K562 (cell line): Measurements from ENCODE around the gene TRNP1. TPM values are rescaled to one million over a fixed set of nuclear protein-coding genes. Genes with fewer than 3 reads are reported as not detected.

Experiments
- ATAC-seq: fragments of 200-7000 bp; cut with Tn5 transposase; 3 replicates; pipeline ENCODE4 v1.9.1; 2020; ENCODE audit warnings: moderate library complexity
- BruUV-seq: library from RNA; stranded (reverse); fragments of 400-500 nt; replicated peaks from 2 replicates; lab custom pipeline; 2021; lab: Mats Ljungman, UMichigan
- CTCF ChIA-PET: fragments of 300-600 bp; formaldehyde crosslinking; extraction: SDS; loops from one replicate; lab custom pipeline; 2021; ENCODE audit warnings: low intra/inter-chr PET ratio; lab: Yijun Ruan, JAX
- POLR2A ChIA-PET: fragments of 300-600, 350-650 bp; sonication (Branson Sonifier 250); formaldehyde crosslinking; extraction: SDS; loops from one replicate; lab custom pipeline; 2021; ENCODE audit warnings: antibody characterized with exemption, inconsistent platforms; lab: Yijun Ruan, JAX
- DNase-seq, 4 experiments: peaks; one replicate each; pipeline versions ENCODE4 v3.0.0 to v3.0.0-alpha.2; 2011 to 2018; ENCODE audit warnings: low spot score in 3 of 4, mixed read lengths in 3 of 4; ENCODE audit errors: extremely low read depth in 1 of 4
- FAIRE-seq: peaks from 2 replicates; lab custom pipeline; 2011; peaks lifted over from hg19 to GRCh38; lab: Jason Lieb, UNC
- H2AFZ ChIP-seq: 2 replicates; pipeline ENCODE4 v1.6.0; 2011; ENCODE audit warnings: low read depth, low read length, control low read depth, inconsistent platforms
- H3K27ac ChIP-seq: fragments of 200-600 bp; 3 replicates; pipeline ENCODE4 v1.8.0; 2011; ENCODE audit warnings: low read depth, mild to moderate bottlenecking, control low read depth, inconsistent platforms, low read length, moderate library complexity, mixed read lengths; ENCODE audit errors: extremely low read depth
- H3K27me3 ChIP-seq, 2 experiments: fragments of 300-600 bp in 1 of 2; 2 replicates in 1 of 2; 3 replicates in 1 of 2; pipeline versions ENCODE4 v1.6.0 to v1.8.0; 2011; ENCODE audit warnings: inconsistent platforms in 2 of 2, low read length in 2 of 2, mild to moderate bottlenecking in 1 of 2, mixed read lengths in 1 of 2, moderate library complexity in 1 of 2; ENCODE audit not compliant: control insufficient read depth in 2 of 2, insufficient read depth in 2 of 2
- H3K36me3 ChIP-seq: fragments of 300-600 bp; 3 replicates; pipeline ENCODE4 v1.8.0; 2011; ENCODE audit warnings: mild to moderate bottlenecking, low read length, inconsistent platforms; ENCODE audit not compliant: control insufficient read depth, insufficient read depth
- H3K4me1 ChIP-seq, 2 experiments: fragments of 200-600 bp in 1 of 2; replicated peaks in 1 of 2; 2 replicates in 1 of 2; 3 replicates in 1 of 2; pipeline versions ENCODE4 v1.5.1 to v1.8.0; 2011; ENCODE audit warnings: inconsistent platforms in 2 of 2, low read length in 2 of 2, mild to moderate bottlenecking in 1 of 2, mixed read lengths in 1 of 2, moderate library complexity in 1 of 2; ENCODE audit not compliant: control insufficient read depth in 2 of 2, insufficient read depth in 2 of 2
- H3K4me2 ChIP-seq: 2 replicates; pipeline ENCODE4 v1.6.1; 2011; ENCODE audit warnings: low read length, control low read depth, inconsistent platforms, mixed read lengths; ENCODE audit not compliant: insufficient read depth
- H3K4me3 ChIP-seq: fragments of 200-600 bp; sonication (generic), shearing (Covaris generic); 2 replicates; pipeline ENCODE4 v1.5.1; 2016; ENCODE audit warnings: control low read depth, inconsistent platforms
- H3K79me2 ChIP-seq: fragments of 200-600 bp; 3 replicates; pipeline ENCODE4 v1.8.0; 2011; ENCODE audit warnings: low read length, inconsistent platforms; ENCODE audit not compliant: control insufficient read depth, insufficient read depth
- H3K9ac ChIP-seq, 2 experiments: 2 replicates each; pipeline versions ENCODE4 v1.6.0 to v1.6.1; 2011; ENCODE audit warnings: low read depth in 2 of 2, low read length in 2 of 2, control low read depth in 1 of 2, inconsistent platforms in 1 of 2, mild to moderate bottlenecking in 1 of 2, mixed read lengths in 1 of 2; ENCODE audit not compliant: insufficient read depth in 1 of 2
- H3K9me1 ChIP-seq: one replicate; pipeline ENCODE4 v1.6.0; 2011; ENCODE audit warnings: inconsistent platforms, mild to moderate bottlenecking, low read length, moderate library complexity; ENCODE audit not compliant: control insufficient read depth, insufficient read depth
- H3K9me3 ChIP-seq: replicated peaks from 2 replicates; pipeline ENCODE4 v1.5.1; 2011; ENCODE audit warnings: low read depth, low read length, inconsistent platforms; ENCODE audit not compliant: control insufficient read depth, insufficient read depth
- H4K20me1 ChIP-seq: replicated peaks from 2 replicates; pipeline ENCODE4 v1.6.1; 2011; ENCODE audit warnings: low read length, inconsistent platforms, mixed read lengths; ENCODE audit not compliant: control insufficient read depth, insufficient read depth
- BCOR ChIP-seq: fragments of 450-650 bp; IDR thresholded peaks from 2 replicates; pipeline ENCODE4 v1.6.1; 2016
- HDAC1 ChIP-seq, 2 experiments: fragments of 450-650 bp; IDR thresholded peaks; 2 replicates each; pipeline ENCODE4 v1.6.1; 2016 to 2017; ENCODE audit warnings: inconsistent platforms in 1 of 2, mild to moderate bottlenecking in 1 of 2, moderate library complexity in 1 of 2
- KDM1A ChIP-seq, 2 experiments: fragments of 450-650 bp; IDR thresholded peaks; 2 replicates each; pipeline ENCODE4 v1.6.1; 2016; ENCODE audit warnings: mild to moderate bottlenecking in 2 of 2
- RBM25 ChIP-seq: fragments of 200-400 bp; formaldehyde crosslinking; IDR thresholded peaks from 2 replicates; pipeline ENCODE4 v1.6.1; 2018; ENCODE audit warnings: low read length, low read depth, moderate library complexity; ENCODE audit not compliant: severe bottlenecking
- TAF15 ChIP-seq: fragments of 200-400 bp; formaldehyde crosslinking; IDR thresholded peaks from 2 replicates; pipeline ENCODE4 v1.6.1; 2017; ENCODE audit warnings: mild to moderate bottlenecking, low read depth, low read length, moderate library complexity
- ZNF408 ChIP-seq: fragments of 250-450 bp; sonication (Bioruptor Pico); IDR thresholded peaks from 2 replicates; pipeline ENCODE4 v1.4.0; 2020; ENCODE audit warnings: low read depth, mild to moderate bottlenecking, moderate library complexity
- WGBS: fragments of 100-300 bp; shearing (Covaris generic); methylation state at CpG from one replicate; pipeline ENCODE4 v1.1.6; 2016; ENCODE audit warnings: low coverage, mixed read lengths; ENCODE audit not compliant: insufficient coverage; ENCODE audit errors: missing lambda C conversion rate; 5-methylcytosine and 5-hydroxymethylcytosine counted together
- in situ Hi-C: fragments of 300-500 bp; cut with MboI; formaldehyde crosslinking; loops from 4 replicates; pipeline ENCODE4 v1.15.0; 2018; ENCODE audit warnings: inconsistent platforms, mixed read lengths
- intact Hi-C: fragments of 100-400 bp; cut with micrococcal nuclease; formaldehyde crosslinking; loops from 2 replicates; pipeline ENCODE4 v1.14.2; 2022
- polyA plus RNA-seq, 8 experiments: library from polyadenylated mRNA; depleted of rRNA in 4 of 8; stranded (reverse) in 5 of 8; unstranded in 3 of 8; fragments of >200 nt; fragmentation: Nextera tagmentation in 2 of 8; fragmentation: Illumina TruSeq in 1 of 8; extraction: Ambion mirVana in 2 of 8; extraction: Trizol in 1 of 8; gene quantifications; 2 replicates each; pipeline versions ENCODE4 v1.2.1 to v1.2.3, GENCODE V29; 2011 to 2014; ENCODE audit warnings: inconsistent platforms in 1 of 8, missing spikeins in 1 of 8
- total RNA-seq, 7 experiments: library from RNA; depleted of rRNA in 6 of 7; stranded (reverse); fragments of >200 nt in 6 of 7; fragmentation: Illumina TruSeq in 2 of 7; extraction: Trizol in 2 of 7; gene quantifications; 2 replicates each; pipeline versions ENCODE4 v1.2.1 to v1.2.3, GENCODE V29; 2011 to 2021; ENCODE audit warnings: low replicate concordance in 1 of 7

Gene TRNP1
- total and polyA plus RNA-seq, 9 of the 15 experiments (the other 6 are each of a cell fraction or from before 2014, with no cell fraction given) = 0.03 to 1.3 (median 0.95) TPM

- Histone ChIP-seq H3K36me3 (no peaks in the 10 kb centered on the region), H3K9me3 (no peaks in the 10 kb centered on the region), H3K9ac (no peak overlapping the region), H3K27me3 (peaks cover 31 to 45% of the 10 kb centered on the region in 2 experiments), H3K4me2 (no peak overlapping the region), H3K27ac (no peak overlapping the region), H2AFZ (no peak overlapping the region), H4K20me1 (no peaks in the 10 kb centered on the region), H3K79me2 (no peaks in the 10 kb centered on the region), H3K9me1 (no peaks in the 10 kb centered on the region), H3K4me1 (peaks cover 0 to 3% of the 10 kb centered on the region in 2 experiments; a peak in 2 of 5 replicates), H3K4me3 (no peak overlapping the region)
- in situ Hi-C loops = no loop called here
- intact Hi-C loops = no loop called here
- ATAC-seq = no peak
- WGBS = 9% methylated on average over 3 of the region's 3 CpGs
- CTCF ChIA-PET = no interaction called here
- no TSS peak for BruUV-seq
- FAIRE-seq = no peak
- no peak for DNase-seq
- TF ChIP-seq ZNF408 (CRISPR knock-in tag) = no peak
- TF ChIP-seq KDM1A (IDR thresholded peaks at IDR 0.05) = peak in 1 of 2 experiments; percentile 37; a peak in 1 of 4 replicates
- TF ChIP-seq BCOR = peak; percentile 61; the same call in 1 of the 2 replicates
- TF ChIP-seq RBM25 = peak; percentile 80
- TF ChIP-seq HDAC1 (IDR thresholded peaks at IDR 0.05) = no peak
- no peak for TF ChIP-seq TAF15
- POLR2A ChIA-PET = no interaction called here
Observed at GRCh38 chr1:26981146-26981846, 12.2 kb upstream of the TRNP1 start.
